ENCODE measurements around the gene CFAP65.

DNA sequence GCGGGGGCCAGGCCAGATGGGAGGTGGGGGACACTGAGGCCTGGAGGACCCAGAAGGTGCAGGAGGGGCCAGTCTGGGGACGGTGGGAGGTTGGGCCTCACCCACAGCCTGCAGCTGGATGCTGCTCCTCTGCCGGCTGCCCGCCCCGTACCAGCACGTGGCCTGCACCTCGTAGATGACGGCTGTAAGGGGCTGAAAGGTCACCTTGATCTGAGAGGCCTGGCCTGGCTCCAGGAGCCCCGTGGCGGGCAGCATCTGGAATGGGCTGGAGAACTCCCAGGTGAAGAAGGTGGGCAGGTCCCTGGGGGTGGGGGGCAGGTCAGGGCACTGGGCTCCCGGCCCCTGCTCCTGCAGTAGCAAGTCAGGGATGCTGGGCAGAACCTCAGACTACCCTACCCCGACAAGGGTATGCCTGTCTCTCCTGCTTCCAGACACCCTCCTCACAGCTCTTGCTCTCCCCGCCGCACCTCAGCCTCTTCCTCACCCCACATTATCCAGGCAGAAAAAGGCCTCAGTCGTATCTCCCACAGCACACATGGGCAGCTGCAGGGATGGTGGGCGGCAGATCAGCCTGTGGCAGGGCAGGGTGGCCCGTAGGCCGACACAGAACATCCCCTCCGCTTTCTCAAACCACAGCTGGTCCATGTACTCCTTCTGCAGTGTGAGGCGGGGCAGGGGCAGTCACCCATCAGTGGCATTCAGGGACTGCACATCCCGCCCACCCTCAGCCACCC is 10.1 kb downstream of the CFAP65 start:
- no peak for TF ChIP-seq POLR2AphosphoS5 (IDR thresholded peaks at IDR 0.05)
- TF ChIP-seq, protein P1, sequence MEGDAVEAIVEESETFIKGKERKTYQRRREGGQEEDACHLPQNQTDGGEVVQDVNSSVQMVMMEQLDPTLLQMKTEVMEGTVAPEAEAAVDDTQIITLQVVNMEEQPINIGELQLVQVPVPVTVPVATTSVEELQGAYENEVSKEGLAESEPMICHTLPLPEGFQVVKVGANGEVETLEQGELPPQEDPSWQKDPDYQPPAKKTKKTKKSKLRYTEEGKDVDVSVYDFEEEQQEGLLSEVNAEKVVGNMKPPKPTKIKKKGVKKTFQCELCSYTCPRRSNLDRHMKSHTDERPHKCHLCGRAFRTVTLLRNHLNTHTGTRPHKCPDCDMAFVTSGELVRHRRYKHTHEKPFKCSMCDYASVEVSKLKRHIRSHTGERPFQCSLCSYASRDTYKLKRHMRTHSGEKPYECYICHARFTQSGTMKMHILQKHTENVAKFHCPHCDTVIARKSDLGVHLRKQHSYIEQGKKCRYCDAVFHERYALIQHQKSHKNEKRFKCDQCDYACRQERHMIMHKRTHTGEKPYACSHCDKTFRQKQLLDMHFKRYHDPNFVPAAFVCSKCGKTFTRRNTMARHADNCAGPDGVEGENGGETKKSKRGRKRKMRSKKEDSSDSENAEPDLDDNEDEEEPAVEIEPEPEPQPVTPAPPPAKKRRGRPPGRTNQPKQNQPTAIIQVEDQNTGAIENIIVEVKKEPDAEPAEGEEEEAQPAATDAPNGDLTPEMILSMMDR (IDR thresholded peaks at IDR 0.05), result no peak
- no peak for TF ChIP-seq POLR2A (IDR thresholded peaks at IDR 0.05)

All from gastroesophageal sphincter (tissue), 3 donors.